ENCODE data around the gene RILPL1.

GRCh38 chr12:123491056-123491455 is 42.5 kb downstream of the RILPL1 start:
- TF ChIP-seq CTCF (conservative IDR thresholded peaks at IDR 0.05; ENCODE audit: low read length) (no peak), EZH2phosphoT487 (IDR thresholded peaks at IDR 0.05; ENCODE audit: borderline replicate concordance, low read depth, low read length) (no peak)
